ENCODE measurements around the gene ADAR. TPM values are rescaled to one million over a fixed set of nuclear protein-coding genes. Genes with fewer than 3 reads are reported as not detected.

Gene ADAR
- total and polyA plus RNA-seq, 2 of the 8 experiments (the other 6 are each of a cell fraction or from before 2014, with no cell fraction given), result 125 to 242 TPM

- no peak for TF ChIP-seq CHD7 (IDR thresholded peaks at IDR 0.05; ENCODE audit: insufficient replicate concordance, low read length)
- no peak for TF ChIP-seq YY1 (IDR thresholded peaks at IDR 0.05; ENCODE audit: low read depth, low read length)
- no peak for TF ChIP-seq PHF8 (conservative IDR thresholded peaks at IDR 0.05; ENCODE audit: low read depth, low read length)
- TF ChIP-seq CTBP2 (IDR thresholded peaks at IDR 0.05; ENCODE audit: borderline replicate concordance, insufficient read depth, insufficient read length, low read length), result no peak
- no peak for TF ChIP-seq NRF1 (IDR thresholded peaks at IDR 0.05; ENCODE audit: low read depth, low read length)
- no peak for TF ChIP-seq SIX5 (IDR thresholded peaks at IDR 0.05; ENCODE audit: low read depth, low read length)
Observed at GRCh38 chr1:154574716-154575115, 33.3 kb downstream of the ADAR start (continued).
